Activated B cell treated with CpG ODN at 0.5 μM for 24 hours (primary cell): Measurements from ENCODE around the gene IL1B. TPM values are rescaled to one million over a fixed set of nuclear protein-coding genes. Genes with fewer than 3 reads are reported as not detected.

ENCODE experiments used
- ATAC-seq: fragments of 200-7000 bp; cut with Tn5 transposase; one replicate; pipeline ENCODE4 v1.10.0; 2021; ENCODE audit warnings: low read depth, mild to moderate bottlenecking, moderate library complexity
- CTCF ChIA-PET: fragments of 350-600 bp; sonication (Branson Sonifier 250); formaldehyde crosslinking; loops from one replicate; lab custom pipeline; 2021; ENCODE audit warnings: antibody characterized with exemption; lab: Charles Lee
- POLR2A ChIA-PET: fragments of 350-600 bp; sonication (Branson Sonifier 250); formaldehyde crosslinking; loops from one replicate; lab custom pipeline; 2021; ENCODE audit warnings: antibody characterized with exemption; lab: Charles Lee
- DNase-seq: peaks from one replicate; pipeline ENCODE4 v3.0.0; 2022
- H3K27ac Mint-ChIP-seq: one replicate; pipeline ENCODE4 v1.8.0; 2020; ENCODE audit warnings: mixed read lengths
- H3K27me3 Mint-ChIP-seq: one replicate; pipeline ENCODE4 v1.8.0; 2021; ENCODE audit warnings: mixed read lengths
- H3K36me3 Mint-ChIP-seq: one replicate; pipeline ENCODE4 v1.8.0; 2021; ENCODE audit warnings: low read depth, mixed read lengths
- H3K4me1 Mint-ChIP-seq: one replicate; pipeline ENCODE4 v1.8.0; 2021; ENCODE audit warnings: mixed read lengths
- H3K4me3 Mint-ChIP-seq: one replicate; pipeline ENCODE4 v1.8.0; 2020; ENCODE audit warnings: mild to moderate bottlenecking, mixed read lengths
- H3K9me3 Mint-ChIP-seq: one replicate; pipeline ENCODE4 v1.8.0; 2020; ENCODE audit warnings: mixed read lengths
- intact Hi-C: fragments of 100-400 bp; cut with micrococcal nuclease; formaldehyde crosslinking; loops from one replicate; pipeline ENCODE4 v1.15.1; 2024
- total RNA-seq: library from RNA; stranded (reverse); gene quantifications from 2 replicates; pipeline ENCODE4 v1.2.3, GENCODE V29; 2022
- TF ChIP-seq, protein P1 (sequence below): fragments of 200-600 bp; IDR thresholded peaks from one replicate; pipeline ENCODE4 v1.8.0; 2022; ENCODE audit warnings: antibody characterized with exemption, mild to moderate bottlenecking

Gene IL1B
- total RNA-seq, 1 donor from 2014 or later: 0.53 TPM

- ATAC-seq (no peak), DNase-seq (no peak)
- POLR2A ChIA-PET: interaction anchor here (0.5 kb wide), 1 partner anchor 1327 kb away, joined by 6 read pairs; no protein-coding TSS in a partner anchor
- H3K4me1 Mint-ChIP-seq: peaks cover 16% of the 10 kb centered on the region
- no peaks in the 10 kb centered on the region for H3K36me3 Mint-ChIP-seq
- H3K27ac Mint-ChIP-seq: no peak overlapping the region
- intact Hi-C loops: no loop called here
- CTCF ChIA-PET: interaction anchor here (0.9 kb wide), 1 partner anchor 9 kb away, joined by 3 read pairs; no protein-coding TSS in a partner anchor
- H3K27me3 Mint-ChIP-seq: no peaks in the 10 kb centered on the region
- H3K9me3 Mint-ChIP-seq: no peaks in the 10 kb centered on the region
- TF ChIP-seq, protein P1, sequence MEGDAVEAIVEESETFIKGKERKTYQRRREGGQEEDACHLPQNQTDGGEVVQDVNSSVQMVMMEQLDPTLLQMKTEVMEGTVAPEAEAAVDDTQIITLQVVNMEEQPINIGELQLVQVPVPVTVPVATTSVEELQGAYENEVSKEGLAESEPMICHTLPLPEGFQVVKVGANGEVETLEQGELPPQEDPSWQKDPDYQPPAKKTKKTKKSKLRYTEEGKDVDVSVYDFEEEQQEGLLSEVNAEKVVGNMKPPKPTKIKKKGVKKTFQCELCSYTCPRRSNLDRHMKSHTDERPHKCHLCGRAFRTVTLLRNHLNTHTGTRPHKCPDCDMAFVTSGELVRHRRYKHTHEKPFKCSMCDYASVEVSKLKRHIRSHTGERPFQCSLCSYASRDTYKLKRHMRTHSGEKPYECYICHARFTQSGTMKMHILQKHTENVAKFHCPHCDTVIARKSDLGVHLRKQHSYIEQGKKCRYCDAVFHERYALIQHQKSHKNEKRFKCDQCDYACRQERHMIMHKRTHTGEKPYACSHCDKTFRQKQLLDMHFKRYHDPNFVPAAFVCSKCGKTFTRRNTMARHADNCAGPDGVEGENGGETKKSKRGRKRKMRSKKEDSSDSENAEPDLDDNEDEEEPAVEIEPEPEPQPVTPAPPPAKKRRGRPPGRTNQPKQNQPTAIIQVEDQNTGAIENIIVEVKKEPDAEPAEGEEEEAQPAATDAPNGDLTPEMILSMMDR: no peak
- no peak overlapping the region for H3K4me3 Mint-ChIP-seq
Observed at GRCh38 chr2:112830682-112831512, 5.7 kb downstream of the IL1B start.

DNA sequence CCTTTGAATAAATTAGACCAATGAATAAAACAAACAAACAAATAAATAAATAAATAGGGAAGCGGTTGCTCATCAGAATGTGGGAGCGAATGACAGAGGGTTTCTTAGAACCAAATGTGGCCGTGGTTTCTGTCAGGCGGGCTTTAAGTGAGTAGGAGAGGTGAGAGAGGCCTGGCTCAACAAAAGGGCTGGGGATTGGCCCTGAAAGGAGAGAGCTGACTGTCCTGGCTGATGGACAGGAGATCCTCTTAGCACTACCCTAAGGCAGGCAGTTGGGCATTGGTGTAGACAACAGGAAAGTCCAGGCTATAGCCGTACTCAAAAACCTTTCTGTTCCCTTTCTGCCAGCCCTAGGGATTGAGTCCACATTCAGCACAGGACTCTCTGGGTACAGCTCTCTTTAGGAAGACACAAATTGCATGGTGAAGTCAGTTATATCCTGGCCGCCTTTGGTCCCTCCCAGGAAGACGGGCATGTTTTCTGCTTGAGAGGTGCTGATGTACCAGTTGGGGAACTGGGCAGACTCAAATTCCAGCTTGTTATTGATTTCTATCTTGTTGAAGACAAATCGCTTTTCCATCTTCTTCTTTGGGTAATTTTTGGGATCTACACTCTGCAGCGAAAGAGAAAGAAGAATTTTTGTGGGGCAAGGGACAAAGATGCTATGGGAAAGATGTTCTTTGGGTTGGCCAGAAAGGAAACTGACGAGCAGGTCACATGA lies 6.5 kb downstream of the IL1B start:
- intact Hi-C loops: no loop called here
- Mint-ChIP-seq H3K9me3 (no peaks in the 10 kb centered on the region), H3K4me1 (peaks cover 14% of the 10 kb centered on the region), H3K27me3 (no peaks in the 10 kb centered on the region), H3K36me3 (no peaks in the 10 kb centered on the region), H3K4me3 (no peak overlapping the region), H3K27ac (no peak overlapping the region)
- CTCF ChIA-PET: interaction anchor here (0.5 to 0.9 kb wide), 2 partner anchors 10 to 73 kb away, joined by 3 read pairs; no protein-coding TSS in a partner anchor
- POLR2A ChIA-PET: interaction anchor here (0.5 kb wide), 1 partner anchor 24 kb away, joined by 6 read pairs; no protein-coding TSS in a partner anchor
- TF ChIP-seq, protein P1: no peak
- ATAC-seq (no peak), DNase-seq (no peak)

- Mint-ChIP-seq H3K4me1 (peaks cover 14% of the 10 kb centered on the region), H3K27me3 (no peaks in the 10 kb centered on the region), H3K27ac (no peak overlapping the region), H3K36me3 (no peaks in the 10 kb centered on the region), H3K4me3 (no peak overlapping the region), H3K9me3 (no peaks in the 10 kb centered on the region)
- CTCF ChIA-PET: interaction anchor here (1.1 kb wide), 1 partner anchor 80 kb away, joined by 4 read pairs; no protein-coding TSS in a partner anchor
- POLR2A ChIA-PET: interaction anchor here (0.5 kb wide), 1 partner anchor 23 kb away, joined by 6 read pairs; no protein-coding TSS in a partner anchor
- intact Hi-C loops: no loop called here
- TF ChIP-seq, protein P1: no peak
- DNase-seq: no peak
- ATAC-seq: no peak
Observed at GRCh38 chr2:112829101-112829960, 7.2 kb downstream of the IL1B start.

DNA sequence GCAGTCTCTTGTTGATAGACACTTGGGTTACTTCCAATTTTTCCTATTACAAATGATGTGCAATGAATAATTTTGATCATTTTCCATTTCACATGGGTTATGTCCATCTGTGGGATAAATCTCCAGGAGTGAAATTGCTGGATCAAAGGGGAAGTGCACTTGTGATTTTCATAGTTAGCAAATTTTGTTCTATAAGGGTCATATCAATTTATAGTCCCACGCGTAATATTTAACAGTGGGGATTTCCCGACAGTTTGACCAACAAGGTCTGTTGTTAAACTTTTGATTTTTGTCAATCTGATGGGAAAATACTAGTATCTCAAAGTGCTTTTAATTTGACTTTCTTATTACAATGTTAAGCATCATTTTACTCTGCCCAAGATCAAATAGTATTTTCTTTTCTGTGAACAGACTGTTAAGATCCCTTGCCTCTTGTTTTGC lies 8.3 kb downstream of the IL1B start:
- Mint-ChIP-seq H3K9me3 (no peaks in the 10 kb centered on the region), H3K36me3 (no peaks in the 10 kb centered on the region), H3K27ac (no peak overlapping the region), H3K4me1 (peaks cover 14% of the 10 kb centered on the region), H3K27me3 (no peaks in the 10 kb centered on the region), H3K4me3 (no peak overlapping the region)
- DNase-seq: no peak
- ChIA-PET CTCF (interaction anchor here (1.1 kb wide), 1 partner anchor 79 kb away, joined by 4 read pairs; no protein-coding TSS in a partner anchor), POLR2A (no interaction called here)
- no peak for ATAC-seq
- intact Hi-C loops: no loop called here
- TF ChIP-seq, protein P1: no peak
